Parathyroid adenoma (tissue), 2 donors: Measurements from ENCODE around the gene PRDX2.
"Not testable (repeated sequence)": the region's sequence is repeated elsewhere in the genome, so short reads cannot be mapped to it uniquely, and the experiment has no call there.

Experiments
- H2AFZ ChIP-seq: fragments of 300-600 bp; sonication (generic); one replicate; pipeline ENCODE4 v1.7.0; 2017; ENCODE audit warnings: antibody characterized with exemption, mild to moderate bottlenecking
- H3K27ac ChIP-seq: fragments of 300-600 bp; sonication (generic); one replicate; pipeline ENCODE4 v1.7.0; 2017
- H3K27me3 ChIP-seq: fragments of 300-600 bp; sonication (generic); one replicate; pipeline ENCODE4 v1.7.0; 2017; ENCODE audit warnings: low read length; ENCODE audit not compliant: control insufficient read depth, insufficient read depth
- H3K36me3 ChIP-seq: fragments of 300-600 bp; sonication (generic); one replicate; pipeline ENCODE4 v1.7.0; 2017; ENCODE audit warnings: low read length; ENCODE audit not compliant: control insufficient read depth, insufficient read depth
- H3K4me1 ChIP-seq: fragments of 300-600 bp; sonication (generic); one replicate; pipeline ENCODE4 v1.7.0; 2017; ENCODE audit warnings: control low read depth
- H3K4me2 ChIP-seq: fragments of 300-600 bp; sonication (generic); one replicate; pipeline ENCODE4 v1.7.0; 2017; ENCODE audit warnings: low read length
- H3K4me3 ChIP-seq: fragments of 300-600 bp; sonication (generic); one replicate; pipeline ENCODE4 v1.7.0; 2017; ENCODE audit warnings: low read depth, low read length
- H3K79me2 ChIP-seq: fragments of 300-600 bp; sonication (generic); one replicate; pipeline ENCODE4 v1.7.0; 2017; ENCODE audit warnings: control low read depth
- H3K9ac ChIP-seq: fragments of 300-600 bp; sonication (generic); one replicate; pipeline ENCODE4 v1.7.0; 2017; ENCODE audit warnings: mild to moderate bottlenecking
- H3K9me3 ChIP-seq: fragments of 300-600 bp; sonication (generic); one replicate; pipeline ENCODE4 v1.7.0; 2017; ENCODE audit warnings: low read length; ENCODE audit not compliant: control insufficient read depth
- CTCF ChIP-seq: fragments of 300-600 bp; sonication (generic); IDR thresholded peaks from one replicate; pipeline ENCODE4 v1.7.0; 2017; ENCODE audit warnings: antibody characterized with exemption, mild to moderate bottlenecking
- donor health status: primary hyperparathyroidism.

The PRDX2 gene

DNA sequence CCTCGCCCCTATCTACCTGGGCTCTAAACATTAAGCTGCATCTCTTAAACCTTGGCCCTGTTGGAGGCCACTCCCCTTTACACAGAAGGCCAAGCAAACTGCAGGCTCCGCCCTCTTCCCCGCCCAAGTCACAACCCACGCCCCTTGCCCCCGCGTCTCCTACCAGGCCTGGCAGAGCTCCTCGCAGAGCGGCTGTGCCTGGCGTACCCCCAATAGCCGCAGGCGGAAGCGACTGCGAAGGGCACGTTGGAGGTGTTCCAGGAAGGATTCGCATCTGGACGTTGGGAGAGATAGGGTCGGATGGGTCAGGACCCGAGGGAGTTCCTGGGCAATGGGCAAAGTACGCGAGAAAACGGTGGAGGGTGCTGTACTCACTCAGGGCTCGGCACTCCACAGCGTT, 26.9 kb upstream of the PRDX2 start:
- H3K4me2 ChIP-seq, result no peak overlapping the region
- no peak overlapping the region for H3K9ac ChIP-seq
- no peaks in the 10 kb centered on the region for H3K9me3 ChIP-seq
- H3K27me3 ChIP-seq, result no peaks in the 10 kb centered on the region
- peaks cover 17% of the 10 kb centered on the region for H3K4me1 ChIP-seq
- H3K4me3 ChIP-seq, result no peak overlapping the region
- no peaks in the 10 kb centered on the region for H3K79me2 ChIP-seq
- peak overlapping the region; percentile 46 for H3K27ac ChIP-seq
- TF ChIP-seq CTCF, result no peak
- H2AFZ ChIP-seq, result peak overlapping the region; percentile 86
- no peaks in the 10 kb centered on the region for H3K36me3 ChIP-seq

DNA sequence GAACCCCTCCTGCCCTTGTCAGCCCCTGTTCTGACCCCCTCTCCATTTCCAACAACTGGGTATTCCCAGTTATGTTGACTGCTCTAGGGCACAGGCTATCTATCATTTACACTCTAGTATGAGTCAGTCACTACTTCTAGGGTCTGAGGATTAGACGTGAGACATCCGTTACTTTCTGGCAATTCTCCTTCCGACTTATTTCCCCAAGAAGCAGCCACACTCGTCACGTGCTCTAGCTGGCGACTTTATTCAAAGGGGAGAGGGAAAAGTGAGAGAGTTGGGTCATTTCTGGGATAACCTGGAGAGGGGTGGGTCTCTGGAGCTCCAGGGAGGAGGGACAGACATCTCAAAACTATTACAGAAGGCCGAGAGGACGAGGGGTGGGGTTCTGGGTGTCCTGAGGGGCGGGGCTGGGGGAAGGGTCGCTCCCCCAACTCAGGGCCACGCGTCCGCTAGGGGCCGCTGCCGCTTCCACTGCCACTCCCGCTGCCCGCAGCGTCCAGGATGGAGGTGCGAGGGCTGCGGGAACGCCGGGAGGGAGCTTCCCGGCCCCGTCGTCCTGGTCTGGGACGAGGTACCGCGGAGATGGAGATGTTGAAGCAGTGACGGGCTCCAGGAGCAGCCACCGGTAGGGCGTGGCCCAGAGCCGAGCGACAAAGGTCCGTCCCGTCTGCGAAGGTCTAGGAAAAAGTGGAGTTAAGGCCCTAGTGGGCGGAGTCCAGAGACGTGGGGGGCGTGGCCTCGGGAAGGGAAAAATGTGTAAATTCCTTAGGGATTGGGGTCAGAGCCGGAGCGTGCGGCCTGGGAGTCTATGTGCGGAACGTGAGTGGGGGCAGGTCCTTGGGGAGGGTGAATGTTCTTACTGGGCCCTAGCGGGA, 23.9 kb upstream of the PRDX2 start:
- Histone ChIP-seq H3K4me3 (no peak overlapping the region), H3K27ac (no peak overlapping the region), H3K9me3 (no peaks in the 10 kb centered on the region), H3K9ac (no peak overlapping the region), H3K36me3 (no peaks in the 10 kb centered on the region), H3K4me2 (no peak overlapping the region), H3K79me2 (no peaks in the 10 kb centered on the region), H3K4me1 (peaks cover 10% of the 10 kb centered on the region), H3K27me3 (no peaks in the 10 kb centered on the region), H2AFZ (peak overlapping the region; percentile 57)
- TF ChIP-seq CTCF, result peak; percentile 28

- Histone ChIP-seq H3K4me2 (no peak overlapping the region), H3K4me1 (no peaks in the 10 kb centered on the region), H3K9me3 (no peaks in the 10 kb centered on the region), H3K4me3 (no peak overlapping the region), H3K27ac (no peak overlapping the region), H3K36me3 (no peaks in the 10 kb centered on the region), H3K27me3 (no peaks in the 10 kb centered on the region), H3K9ac (no peak overlapping the region), H3K79me2 (no peaks in the 10 kb centered on the region), H2AFZ (no peak overlapping the region)
- TF ChIP-seq CTCF, result no peak
These were observed 20.2 kb upstream of the PRDX2 start for GRCh38 chr19:12821761-12822160.

- not testable (repeated sequence) for H3K4me2 ChIP-seq, H3K4me1 ChIP-seq, H3K4me3 ChIP-seq, H3K27me3 ChIP-seq, H3K9me3 ChIP-seq, H3K27ac ChIP-seq, H2AFZ ChIP-seq, H3K9ac ChIP-seq, H3K79me2 ChIP-seq, H3K36me3 ChIP-seq
These were observed 16.2 kb upstream of the PRDX2 start for GRCh38 chr19:12817810-12818209.

GRCh38 chr19:12817188-12817587, 15.6 kb upstream of the PRDX2 start:
- not testable (repeated sequence) for H3K4me2 ChIP-seq, H3K79me2 ChIP-seq, H3K27me3 ChIP-seq, H3K4me1 ChIP-seq, H3K9ac ChIP-seq, H3K36me3 ChIP-seq, H3K9me3 ChIP-seq, H3K27ac ChIP-seq, H2AFZ ChIP-seq, H3K4me3 ChIP-seq

DNA sequence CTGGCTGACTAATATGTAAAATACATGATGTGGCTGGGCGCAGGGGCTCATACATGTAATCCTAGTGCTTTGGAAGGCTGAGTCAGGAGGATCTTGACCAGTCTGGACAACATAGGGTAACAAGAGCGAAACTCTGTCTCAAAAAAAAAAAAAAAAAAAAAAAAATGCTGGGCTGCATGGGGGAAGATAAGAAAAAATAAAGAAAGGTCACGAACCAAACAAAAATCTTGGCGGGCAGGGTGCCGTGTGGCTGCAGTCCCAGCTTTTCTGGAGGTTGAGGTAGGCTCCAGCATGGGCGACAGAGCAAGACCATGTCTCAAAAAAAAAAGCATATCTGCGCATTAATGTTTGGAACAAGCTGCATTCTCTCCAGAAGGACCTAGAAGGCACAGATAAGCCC, 13.5 kb upstream of the PRDX2 start:
- TF ChIP-seq CTCF, result no peak

More for the DNA sequence above, 13.5 kb upstream of the PRDX2 start:
- no peak overlapping the region for H3K4me3 ChIP-seq
- H3K9me3 ChIP-seq, result no peaks in the 10 kb centered on the region
- H3K9ac ChIP-seq, result no peak overlapping the region
- H3K36me3 ChIP-seq, result no peaks in the 10 kb centered on the region
- H3K4me1 ChIP-seq, result no peaks in the 10 kb centered on the region
- H2AFZ ChIP-seq, result no peak overlapping the region
- H3K27ac ChIP-seq, result no peak overlapping the region
- no peaks in the 10 kb centered on the region for H3K79me2 ChIP-seq
- H3K27me3 ChIP-seq, result no peaks in the 10 kb centered on the region
- no peak overlapping the region for H3K4me2 ChIP-seq
